ENCODE results near the gene MYD88. TPM values are rescaled to one million over a fixed set of nuclear protein-coding genes. Genes with fewer than 3 reads are reported as not detected.

MYD88 gene
- total and polyA plus RNA-seq, 9 of the 15 experiments (the other 6 are each of a cell fraction or from before 2014, with no cell fraction given) = 3.2 to 47.3 (median 27.6) TPM

- no peak for TF ChIP-seq ZKSCAN8 (CRISPR knock-in tag; IDR thresholded peaks at IDR 0.05)
- no peak for TF ChIP-seq DMBX1 (CRISPR knock-in tag; IDR thresholded peaks at IDR 0.05; ENCODE audit: borderline replicate concordance)
- TF ChIP-seq ZNF668 (CRISPR knock-in tag; IDR thresholded peaks at IDR 0.05) = no peak
- TF ChIP-seq SAP30 (IDR thresholded peaks at IDR 0.05; ENCODE audit: borderline replicate concordance, insufficient read depth, low read depth, low read length, poor library complexity, severe bottlenecking) = peak; percentile 81
- TF ChIP-seq TEAD2 (tag; IDR thresholded peaks at IDR 0.05) = no peak
- TF ChIP-seq TBL1XR1 (IDR thresholded peaks at IDR 0.05; ENCODE audit: low read length in 2 of 2) = peak; percentile 78 to 93; a peak in 3 of 4 replicates
- TF ChIP-seq SOX6 (IDR thresholded peaks at IDR 0.05) = peak; percentile 77
- TF ChIP-seq HEY1 (CRISPR knock-in tag; IDR thresholded peaks at IDR 0.05; ENCODE audit: borderline replicate concordance) = no peak
- TF ChIP-seq RREB1 (CRISPR knock-in tag; IDR thresholded peaks at IDR 0.05) = 0 out of 2 replicates have a peak, but pooled peaks have one; percentile 33
- peak; percentile 46; the same call in 1 of the 2 replicates for TF ChIP-seq THRB (CRISPR knock-in tag; conservative IDR thresholded peaks at IDR 0.05)
- TF ChIP-seq MLX (CRISPR knock-in tag; conservative IDR thresholded peaks at IDR 0.05) = no peak
- TF ChIP-seq ZNF444 (CRISPR knock-in tag; IDR thresholded peaks at IDR 0.05) = no peak
- no peak for TF ChIP-seq ZNF449 (CRISPR knock-in tag; IDR thresholded peaks at IDR 0.05)
- TF ChIP-seq MCM2 (IDR thresholded peaks at IDR 0.05; ENCODE audit: low read depth) = no peak
- peak; percentile 97 for TF ChIP-seq ZNF766 (CRISPR knock-in tag; conservative IDR thresholded peaks at IDR 0.05)
- no peak for TF ChIP-seq DPF2 (IDR thresholded peaks at IDR 0.05)
- TF ChIP-seq TBP (optimal IDR thresholded peaks at IDR 0.05; ENCODE audit: low read depth, low read length) = peak; percentile 27
These were observed 26.7 kb downstream of the MYD88 start, which contains the start of gene OXSR1 (continued) for GRCh38 chr3:38164952-38165721.
